Measurements from ENCODE around the gene PDRG1.

Gene PDRG1

DNA sequence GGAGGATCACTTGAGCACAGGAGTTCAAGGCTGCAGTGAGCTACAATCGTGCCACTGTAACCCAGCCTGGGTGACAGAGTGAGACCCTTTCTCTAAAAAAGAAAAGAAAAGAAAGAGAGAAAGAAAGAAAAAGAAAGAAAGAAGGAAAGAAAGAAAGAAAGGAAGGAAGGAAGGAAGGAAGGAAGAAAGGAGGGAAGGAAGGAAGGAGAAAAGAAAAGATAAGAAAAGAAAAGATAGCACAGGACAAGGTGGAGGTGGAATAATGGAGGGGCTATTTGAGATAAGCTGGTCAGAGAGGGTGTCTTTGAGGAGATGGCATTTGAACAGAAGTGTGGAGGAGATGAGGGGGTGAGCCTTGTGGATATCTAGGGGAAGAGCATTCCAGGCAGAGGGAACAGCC, 2.7 kb upstream of the PDRG1 start:
- TF ChIP-seq, protein P1, sequence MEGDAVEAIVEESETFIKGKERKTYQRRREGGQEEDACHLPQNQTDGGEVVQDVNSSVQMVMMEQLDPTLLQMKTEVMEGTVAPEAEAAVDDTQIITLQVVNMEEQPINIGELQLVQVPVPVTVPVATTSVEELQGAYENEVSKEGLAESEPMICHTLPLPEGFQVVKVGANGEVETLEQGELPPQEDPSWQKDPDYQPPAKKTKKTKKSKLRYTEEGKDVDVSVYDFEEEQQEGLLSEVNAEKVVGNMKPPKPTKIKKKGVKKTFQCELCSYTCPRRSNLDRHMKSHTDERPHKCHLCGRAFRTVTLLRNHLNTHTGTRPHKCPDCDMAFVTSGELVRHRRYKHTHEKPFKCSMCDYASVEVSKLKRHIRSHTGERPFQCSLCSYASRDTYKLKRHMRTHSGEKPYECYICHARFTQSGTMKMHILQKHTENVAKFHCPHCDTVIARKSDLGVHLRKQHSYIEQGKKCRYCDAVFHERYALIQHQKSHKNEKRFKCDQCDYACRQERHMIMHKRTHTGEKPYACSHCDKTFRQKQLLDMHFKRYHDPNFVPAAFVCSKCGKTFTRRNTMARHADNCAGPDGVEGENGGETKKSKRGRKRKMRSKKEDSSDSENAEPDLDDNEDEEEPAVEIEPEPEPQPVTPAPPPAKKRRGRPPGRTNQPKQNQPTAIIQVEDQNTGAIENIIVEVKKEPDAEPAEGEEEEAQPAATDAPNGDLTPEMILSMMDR (IDR thresholded peaks at IDR 0.05; ENCODE audit: low read length), result no peak
- no peak for TF ChIP-seq EZH2 (IDR thresholded peaks at IDR 0.05; ENCODE audit: borderline replicate concordance, low read length)

DNA sequence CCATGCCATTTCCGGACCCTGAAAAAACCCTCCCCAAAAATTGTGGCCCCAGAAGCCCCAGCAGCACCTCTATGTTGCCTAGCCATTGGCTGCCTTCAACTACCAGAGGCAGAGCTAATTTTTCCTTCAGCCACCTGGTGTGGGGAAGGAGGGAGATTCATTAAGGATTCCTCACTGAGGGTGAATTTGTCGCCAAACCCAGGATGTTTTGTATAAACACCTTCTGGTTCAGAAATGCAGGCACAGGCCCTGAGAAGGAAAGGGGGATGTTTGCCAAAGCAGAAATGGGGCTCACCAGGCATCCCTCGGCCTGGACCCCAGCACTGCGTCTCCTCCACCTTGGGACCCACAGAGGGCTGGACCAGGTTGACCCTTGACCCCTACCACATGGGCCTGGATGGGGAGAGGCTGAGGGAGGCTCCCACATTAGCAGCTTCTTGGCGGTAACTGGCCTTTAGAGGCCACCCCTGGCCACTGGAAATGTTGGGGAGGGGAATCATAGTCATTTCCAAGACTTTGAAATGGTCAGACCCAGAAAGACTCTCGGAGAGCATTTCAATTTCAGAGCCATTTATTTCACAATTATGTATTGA, 1.8 kb upstream of the PDRG1 start:
- Histone ChIP-seq H3F3A (ENCODE audit: insufficient read depth, low read length) (no peaks in the 10 kb centered on the region), H3K36me3 (ENCODE audit: insufficient read depth, low read length) (peaks cover 19% of the 10 kb centered on the region), H3K79me2 (ENCODE audit: insufficient read depth, low read length) (peaks cover 20% of the 10 kb centered on the region), H3K9me2 (ENCODE audit: low read depth, low read length) (no peaks in the 10 kb centered on the region), H3K9ac (ENCODE audit: low read length) (no peak overlapping the region), H3K4me3 (ENCODE audit: low read depth, low read length, poor library complexity, severe bottlenecking) (no peak overlapping the region), H3K9me3 (ENCODE audit: low read length) (no peaks in the 10 kb centered on the region), H3K27me3 (ENCODE audit: insufficient read depth, low read length) (no peaks in the 10 kb centered on the region), H2AFZ (ENCODE audit: low read length) (no peak overlapping the region), H3K4me2 (ENCODE audit: low read length) (no peak overlapping the region), H3K27ac (ENCODE audit: low read depth, low read length, poor library complexity, severe bottlenecking) (no peak overlapping the region), H4K20me1 (ENCODE audit: insufficient read depth, low read length) (no peaks in the 10 kb centered on the region), H3K4me1 (ENCODE audit: insufficient read depth, low read length, severe bottlenecking) (peaks cover 16% of the 10 kb centered on the region)
- TF ChIP-seq EZH2 (IDR thresholded peaks at IDR 0.05; ENCODE audit: borderline replicate concordance, low read length), result no peak
- TF ChIP-seq, protein P1 (IDR thresholded peaks at IDR 0.05; ENCODE audit: low read length), result no peak

More for the DNA sequence above, 2.7 kb upstream of the PDRG1 start:
- H3K27me3 ChIP-seq (ENCODE audit: insufficient read depth, low read length), result no peaks in the 10 kb centered on the region
- H3K36me3 ChIP-seq (ENCODE audit: insufficient read depth, low read length), result peaks cover 10% of the 10 kb centered on the region
- H3F3A ChIP-seq (ENCODE audit: insufficient read depth, low read length), result no peaks in the 10 kb centered on the region
- H3K9me2 ChIP-seq (ENCODE audit: low read depth, low read length), result no peaks in the 10 kb centered on the region
- H4K20me1 ChIP-seq (ENCODE audit: insufficient read depth, low read length), result no peaks in the 10 kb centered on the region
- peaks cover 20% of the 10 kb centered on the region for H3K79me2 ChIP-seq (ENCODE audit: insufficient read depth, low read length)
- H3K4me1 ChIP-seq (ENCODE audit: insufficient read depth, low read length, severe bottlenecking), result peaks cover 16% of the 10 kb centered on the region
- no peak overlapping the region for H2AFZ ChIP-seq (ENCODE audit: low read length)
- no peak overlapping the region for H3K4me3 ChIP-seq (ENCODE audit: low read depth, low read length, poor library complexity, severe bottlenecking)
- no peak overlapping the region for H3K4me2 ChIP-seq (ENCODE audit: low read length)
- no peaks in the 10 kb centered on the region for H3K9me3 ChIP-seq (ENCODE audit: low read length)
- H3K27ac ChIP-seq (ENCODE audit: low read depth, low read length, poor library complexity, severe bottlenecking), result no peak overlapping the region
- no peak overlapping the region for H3K9ac ChIP-seq (ENCODE audit: low read length)

DNA sequence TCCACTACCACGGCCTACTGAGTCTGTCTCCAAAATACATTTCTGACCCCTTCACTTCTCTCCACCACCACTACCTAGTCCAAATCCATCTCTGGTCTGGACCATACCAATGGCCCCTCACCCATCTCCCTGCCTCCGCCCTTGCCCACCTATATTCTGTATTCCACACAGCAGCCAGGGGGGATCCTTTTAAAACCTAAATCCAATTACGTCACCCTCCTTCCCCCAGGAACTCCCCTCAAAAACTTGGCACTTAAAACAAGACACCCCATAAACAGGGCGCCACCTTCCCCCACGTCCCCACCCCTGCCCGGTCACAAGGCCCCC, 680 bp downstream of the PDRG1 start:
- peak overlapping the region; percentile 99 for H3K9ac ChIP-seq (ENCODE audit: low read length)
- H3K9me2 ChIP-seq (ENCODE audit: low read depth, low read length), result no peaks in the 10 kb centered on the region
- H3K4me3 ChIP-seq (ENCODE audit: low read depth, low read length, poor library complexity, severe bottlenecking), result peak overlapping the region; percentile 98
- H3K79me2 ChIP-seq (ENCODE audit: insufficient read depth, low read length), result peaks cover 20% of the 10 kb centered on the region
- H3K4me2 ChIP-seq (ENCODE audit: low read length), result peak overlapping the region; percentile 100
- no peak overlapping the region for H3K27ac ChIP-seq (ENCODE audit: low read depth, low read length, poor library complexity, severe bottlenecking)
- H3K36me3 ChIP-seq (ENCODE audit: insufficient read depth, low read length), result peaks cover 43% of the 10 kb centered on the region
- H3K27me3 ChIP-seq (ENCODE audit: insufficient read depth, low read length), result no peaks in the 10 kb centered on the region
- H3F3A ChIP-seq (ENCODE audit: insufficient read depth, low read length), result no peaks in the 10 kb centered on the region
- H2AFZ ChIP-seq (ENCODE audit: low read length), result no peak overlapping the region
- H3K4me1 ChIP-seq (ENCODE audit: insufficient read depth, low read length, severe bottlenecking), result peaks cover 16% of the 10 kb centered on the region
- H3K9me3 ChIP-seq (ENCODE audit: low read length), result no peaks in the 10 kb centered on the region
- no peaks in the 10 kb centered on the region for H4K20me1 ChIP-seq (ENCODE audit: insufficient read depth, low read length)
- TF ChIP-seq, protein P1 (IDR thresholded peaks at IDR 0.05; ENCODE audit: low read length), result no peak

Data from OCI-LY1 (cell line).